Measurements from ENCODE around the gene ZNF492. TPM values are rescaled to one million over a fixed set of nuclear protein-coding genes. Genes with fewer than 3 reads are reported as not detected.

The ZNF492 gene
- 0.17 and 0.87 TPM in 2 replicates for total RNA-seq

DNA sequence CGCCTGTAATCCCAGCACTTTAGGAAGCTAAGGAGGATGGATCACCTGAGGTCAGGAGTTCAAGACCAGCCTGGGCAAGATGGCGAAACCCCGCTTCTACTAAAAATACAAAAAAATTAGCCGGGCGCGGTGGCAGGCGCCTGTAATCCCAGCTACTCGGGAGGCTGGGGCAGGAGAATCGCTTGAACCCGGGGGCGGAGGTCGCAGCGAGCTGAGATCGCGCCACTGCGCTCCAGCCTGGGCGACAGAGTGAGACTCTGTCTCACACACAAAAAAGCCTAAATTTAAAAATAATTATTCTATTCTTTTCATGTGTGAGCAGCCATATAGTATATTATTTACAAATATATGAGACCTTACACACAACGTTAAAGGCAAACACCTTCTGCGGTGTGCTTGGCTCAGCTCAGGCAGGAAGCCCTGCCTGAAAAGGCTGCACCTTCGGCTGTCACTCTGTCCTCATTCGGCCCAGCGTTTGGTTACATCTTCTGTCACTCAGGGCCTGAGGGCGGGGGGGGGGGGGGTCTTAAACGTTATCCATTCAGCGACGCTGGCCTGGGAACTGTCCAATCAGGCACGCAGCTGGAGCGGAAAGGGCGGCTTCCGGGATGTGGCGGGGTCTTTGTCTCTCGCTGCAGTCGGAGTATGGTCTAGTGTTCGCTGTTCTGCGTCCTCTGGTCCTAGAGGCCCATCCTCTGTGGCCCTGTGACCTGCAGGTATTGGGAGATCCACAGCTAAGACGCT, at the start of gene ZNF492:
Gene ZNF492 (plus strand): TSS at position 619 of the 744 bp plus-strand sequence. CDS start 19,076 bp downstream, outside the sequence.

Other genes with a start within 250 kb of the ZNF492 start
- gene ZNF98, start 212.0 kb upstream of the ZNF492 start, total RNA-seq = not detected in 2 replicates
- not detected in 2 replicates for gene ZNF99, start 149.8 kb downstream of the ZNF492 start, total RNA-seq
- not detected in 2 replicates for gene ZNF723, start 198.0 kb downstream of the ZNF492 start, total RNA-seq

Measured in smooth muscle cell of trachea (primary cell).